Right ventricle myocardium inferior (tissue), 1 donor: ENCODE data around the gene FKBP2. TPM values are rescaled to one million over a fixed set of nuclear protein-coding genes. Genes with fewer than 3 reads are reported as not detected.
A peak's percentile ranks its signal among the peaks of the same experiment; 100 is the strongest.

Experiments
- ATAC-seq: fragments of 200-7000 bp; cut with Tn5 transposase; one replicate; pipeline ENCODE4 v1.9.1; 2020; ENCODE audit warnings: mild to moderate bottlenecking, moderate library complexity
- DNase-seq: peaks from one replicate; pipeline ENCODE4 v3.0.0; 2021; ENCODE audit errors: missing footprints
- intact Hi-C: fragments of 100-400 bp; cut with DNase I; formaldehyde crosslinking; loops from one replicate; pipeline ENCODE4 v1.11.0; 2022
- total RNA-seq: library from RNA; stranded (reverse); fragmentation: NEBNext Ultra II Directional; extraction: Animal tissue kit (Norgen Biotek cat#: 25700); gene quantifications from one replicate; pipeline ENCODE4 v1.2.1, GENCODE V29; 2021
- donor health status: DM: no; HTN: yes; CAD: no; lungs with severe emphysema.

FKBP2 gene
- total RNA-seq, 1 donor from 2014 or later, result 50.6 TPM

- peak; percentile 96 for DNase-seq
- intact Hi-C loops, result no loop called here
- peak; percentile 64 for ATAC-seq
Measured at GRCh38 chr11:64230171-64230984, 10.5 kb upstream of the FKBP2 start, which contains the start of gene DNAJC4. Gene DNAJC4 (plus strand): TSS chr11:64230548. CDS start chr11:64230855, 307 bp downstream.

- intact Hi-C loops, result no loop called here
- DNase-seq, result no peak
- no peak for ATAC-seq
Measured at GRCh38 chr11:64230985-64231365, 9.9 kb upstream of the FKBP2 start.

DNA sequence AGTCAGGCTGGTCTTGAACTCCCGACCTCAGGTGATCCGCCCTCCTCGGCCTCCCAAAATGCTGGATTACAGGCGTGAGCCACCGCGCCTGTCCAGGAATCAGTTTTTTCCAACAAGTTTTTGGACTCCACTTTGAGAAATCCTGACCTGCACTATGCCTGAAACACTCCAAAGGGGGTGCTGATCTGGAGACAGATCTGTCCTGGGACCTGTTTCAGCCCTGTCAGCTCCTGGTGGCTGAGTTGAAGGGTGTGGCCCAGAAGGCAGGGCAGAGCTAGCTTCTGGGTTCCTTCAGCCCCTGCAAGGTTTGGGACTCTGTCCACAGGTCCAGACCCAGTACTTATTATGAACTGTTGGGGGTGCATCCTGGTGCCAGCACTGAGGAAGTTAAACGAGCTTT, 9.3 kb upstream of the FKBP2 start:
- intact Hi-C loops, result no loop called here
- ATAC-seq (no peak), DNase-seq (no peak)

DNA sequence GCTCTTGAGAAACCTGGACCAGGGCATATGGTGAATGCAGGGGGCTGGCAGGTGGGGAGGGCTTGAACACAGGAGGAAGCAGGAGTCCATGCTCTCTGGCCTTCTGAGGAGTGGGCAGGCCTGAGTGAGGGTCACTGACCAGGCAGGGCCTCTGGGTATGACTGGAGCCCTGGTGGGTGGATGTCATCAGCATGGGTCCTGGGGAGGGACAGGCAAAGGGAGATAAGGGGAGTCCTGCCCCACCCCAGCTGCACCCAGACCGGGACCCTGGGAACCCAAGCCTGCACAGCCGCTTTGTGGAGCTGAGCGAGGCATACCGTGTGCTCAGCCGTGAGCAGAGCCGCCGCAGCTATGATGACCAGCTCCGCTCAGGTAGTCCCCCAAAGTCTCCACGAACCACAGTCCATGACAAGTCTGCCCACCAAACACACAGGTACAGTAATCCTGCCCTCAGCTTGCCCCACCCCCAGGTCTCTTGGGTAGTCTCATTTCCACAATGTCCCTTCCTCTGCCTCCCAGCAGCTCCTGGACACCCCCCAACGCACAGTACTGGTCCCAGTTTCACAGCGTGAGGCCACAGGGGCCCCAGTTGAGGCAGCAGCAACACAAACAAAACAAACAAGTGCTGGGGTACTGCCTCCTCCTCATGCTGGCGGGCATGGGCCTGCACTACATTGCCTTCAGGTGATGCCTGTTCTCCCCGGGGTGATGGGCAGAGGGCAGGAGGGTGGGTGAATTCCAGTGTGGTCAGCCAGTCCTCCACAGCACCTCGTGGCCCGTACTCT, 8.5 kb upstream of the FKBP2 start:
- no peak for DNase-seq
- intact Hi-C loops, result no loop called here
- ATAC-seq, result no peak

DNA sequence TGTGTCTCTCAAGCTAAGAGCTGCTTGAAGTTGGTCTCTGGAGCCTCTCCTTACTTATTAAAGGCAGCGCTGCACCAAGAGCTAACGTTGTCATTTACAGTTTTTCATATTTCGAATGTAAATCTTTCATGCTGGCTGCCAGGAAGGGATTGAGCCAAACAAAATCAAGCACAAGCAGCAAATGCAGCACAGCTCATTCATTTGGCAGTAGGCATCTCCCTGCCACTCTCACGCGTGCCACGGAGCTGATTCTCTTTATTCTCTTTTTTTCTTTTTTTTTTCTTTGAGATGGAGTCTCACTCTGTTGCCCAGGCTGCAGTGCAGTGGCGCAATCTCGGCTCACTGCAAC, 8.0 kb upstream of the FKBP2 start:
- intact Hi-C loops, result no loop called here

DNA sequence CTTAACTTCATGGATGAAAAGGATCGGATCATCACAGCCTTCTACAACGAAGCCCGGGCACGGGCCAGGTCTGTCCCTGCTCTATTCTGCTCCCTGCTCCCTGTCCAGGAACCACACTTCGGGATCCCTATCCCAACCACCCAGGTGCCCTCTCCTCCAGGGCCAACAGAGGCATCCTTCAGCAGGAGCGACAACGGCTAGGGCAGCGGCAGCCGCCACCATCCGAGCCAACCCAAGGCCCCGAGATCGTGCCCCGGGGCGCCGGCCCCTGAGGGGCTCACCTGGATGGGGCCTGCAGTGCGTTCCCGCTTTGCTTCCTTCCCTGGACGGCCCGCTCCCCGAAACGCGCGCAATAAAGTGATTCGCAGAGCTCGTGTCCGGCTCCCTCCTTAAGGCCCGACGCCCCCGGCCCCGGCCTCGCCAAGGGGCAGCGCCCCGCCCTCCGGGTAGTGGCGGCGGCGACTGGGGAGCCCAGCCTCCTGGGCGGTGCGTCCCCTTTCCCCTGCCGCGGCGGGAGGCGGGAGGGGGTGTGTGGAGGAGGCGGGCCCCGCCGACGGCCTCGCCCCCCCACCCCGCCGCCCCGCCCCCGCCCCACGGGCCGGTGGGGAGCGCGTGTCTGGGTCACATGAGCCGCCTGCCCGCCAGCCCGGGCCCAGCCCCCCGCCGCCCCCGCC, 6.8 kb upstream of the FKBP2 start, which contains the start of gene VEGFB:
Gene VEGFB, plus strand, starts transcription at position 672 of the 674 bp plus-strand sequence. CDS start 250 bp downstream, outside the sequence.
- intact Hi-C loops, result no loop called here
- peak; percentile 90 for DNase-seq
- ATAC-seq, result peak; percentile 74

More for the DNA sequence above, 8.0 kb upstream of the FKBP2 start:
- no peak for ATAC-seq
- DNase-seq, result no peak

GRCh38 chr11:64234647-64235379, 6.1 kb upstream of the FKBP2 start:
- peak; percentile 34 for ATAC-seq
- intact Hi-C loops, result no loop called here

DNA sequence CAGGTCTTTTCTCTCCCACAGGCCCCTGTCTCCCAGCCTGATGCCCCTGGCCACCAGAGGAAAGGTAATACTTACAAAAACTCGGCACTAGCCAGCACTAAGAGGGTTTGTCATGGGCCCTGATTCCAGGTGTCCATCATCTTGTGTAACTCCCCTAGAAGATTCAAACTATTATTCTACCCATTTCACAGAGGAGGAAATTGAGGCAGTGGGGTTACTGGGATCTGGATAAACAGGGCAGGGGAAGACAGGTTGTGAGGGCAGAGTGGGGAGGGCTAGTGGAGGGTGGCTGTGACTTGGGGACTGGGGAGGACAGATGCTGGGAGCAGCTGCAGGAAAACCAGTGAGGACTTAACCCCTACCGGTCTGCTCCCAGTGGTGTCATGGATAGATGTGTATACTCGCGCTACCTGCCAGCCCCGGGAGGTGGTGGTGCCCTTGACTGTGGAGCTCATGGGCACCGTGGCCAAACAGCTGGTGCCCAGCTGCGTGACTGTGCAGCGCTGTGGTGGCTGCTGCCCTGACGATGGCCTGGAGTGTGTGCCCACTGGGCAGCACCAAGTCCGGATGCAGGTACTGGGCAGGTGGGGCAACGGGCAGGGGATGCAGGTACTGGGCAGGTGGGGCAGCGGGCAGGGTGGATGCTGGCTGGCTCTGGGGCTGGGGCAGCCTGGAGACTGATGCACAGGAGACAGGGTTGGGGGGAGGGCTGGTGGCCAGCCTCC, 5.3 kb upstream of the FKBP2 start:
- intact Hi-C loops, result no loop called here
- ATAC-seq (no peak), DNase-seq (no peak)

More at GRCh38 chr11:64234647-64235379, 6.1 kb upstream of the FKBP2 start:
- peak; percentile 82 for DNase-seq

DNA sequence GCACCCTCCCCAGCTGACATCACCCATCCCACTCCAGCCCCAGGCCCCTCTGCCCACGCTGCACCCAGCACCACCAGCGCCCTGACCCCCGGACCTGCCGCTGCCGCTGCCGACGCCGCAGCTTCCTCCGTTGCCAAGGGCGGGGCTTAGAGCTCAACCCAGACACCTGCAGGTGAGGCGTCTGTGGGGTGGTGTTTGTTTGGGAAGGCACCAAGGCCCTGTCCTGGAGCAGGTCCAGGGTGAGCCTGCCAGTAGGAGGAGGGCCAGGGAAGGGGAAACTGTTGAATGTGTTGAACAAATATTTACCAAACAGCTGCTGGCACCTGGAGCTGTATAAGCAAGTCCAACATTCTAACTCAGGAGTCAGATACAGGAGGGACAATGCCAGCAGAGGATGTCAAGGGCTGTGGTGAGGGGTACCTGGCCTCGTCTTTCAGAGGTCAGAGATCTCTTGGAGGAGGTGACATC, 3.4 kb upstream of the FKBP2 start:
- no peak for ATAC-seq
- no peak for DNase-seq
- intact Hi-C loops, result no loop called here

- ATAC-seq (no peak), DNase-seq (no peak)
- intact Hi-C loops, result no loop called here
Measured at GRCh38 chr11:64238076-64238475, 2.8 kb upstream of the FKBP2 start.

GRCh38 chr11:64238999-64239398, 1.9 kb upstream of the FKBP2 start:
- no peak for DNase-seq
- intact Hi-C loops, result no loop called here
- ATAC-seq, result no peak

- ATAC-seq (no peak), DNase-seq (no peak)
- intact Hi-C loops, result loop anchor here (2.0 kb wide), 1 partner anchor 65 kb away; the partner anchor contains the start of gene ESRRA
Measured at GRCh38 chr11:64239662-64240434, 1.0 kb upstream of the FKBP2 start.

DNA sequence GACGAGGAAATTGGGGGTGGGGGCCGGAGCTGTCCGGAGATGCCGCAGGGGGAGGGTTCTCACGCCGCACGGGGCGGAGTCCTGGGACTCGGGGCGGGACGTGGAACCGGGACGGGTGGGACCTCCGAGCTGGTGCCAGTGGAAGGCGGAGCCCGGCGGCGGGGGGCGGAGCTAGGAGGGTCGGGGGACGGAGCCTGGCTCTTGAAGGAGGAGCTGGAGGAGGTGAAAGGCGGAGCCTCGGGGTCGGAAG, 271 bp downstream of the FKBP2 start:
- peak; percentile 90 for ATAC-seq
- intact Hi-C loops, result loop anchor here (2.0 kb wide), 1 partner anchor 64 kb away; the partner anchor contains the start of gene ESRRA
- DNase-seq, result peak; percentile 99

- intact Hi-C loops, result loop anchor here (2.0 kb wide), 1 partner anchor 63 kb away; the partner anchor contains the start of gene ESRRA
- DNase-seq (no peak), ATAC-seq (peak; percentile 4)
Measured at GRCh38 chr11:64241491-64242374, 838 bp downstream of the FKBP2 start.

DNA sequence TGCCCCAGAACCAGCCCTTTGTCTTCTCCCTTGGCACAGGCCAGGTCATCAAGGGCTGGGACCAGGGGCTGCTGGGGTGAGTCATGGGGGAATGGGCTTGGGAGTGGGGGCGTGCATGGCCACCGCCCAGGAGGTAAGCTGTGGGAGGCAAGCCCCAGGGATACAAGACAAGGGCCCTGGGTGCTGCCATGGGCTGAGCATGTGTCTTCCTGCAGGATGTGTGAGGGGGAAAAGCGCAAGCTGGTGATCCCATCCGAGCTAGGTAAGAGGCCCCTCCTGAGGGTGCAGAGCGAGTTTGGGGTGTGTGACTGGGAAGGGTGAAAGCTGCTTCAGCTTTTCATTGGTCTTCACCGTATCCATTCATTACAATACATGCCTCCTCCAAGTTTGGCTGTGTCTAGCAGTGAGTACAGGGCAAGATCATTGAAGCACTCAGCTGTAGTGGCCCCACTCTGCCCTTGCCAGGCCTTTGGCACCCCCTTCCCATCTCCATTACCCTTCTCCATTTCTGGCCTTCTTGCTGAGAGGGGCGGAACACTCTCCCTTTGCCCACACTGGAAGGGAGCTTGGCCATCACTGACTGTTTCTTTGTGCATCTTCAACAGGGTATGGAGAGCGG, 2.5 kb downstream of the FKBP2 start:
- intact Hi-C loops, result no loop called here
- ATAC-seq (no peak), DNase-seq (no peak)

GRCh38 chr11:64244107-64244506, 3.2 kb downstream of the FKBP2 start:
- ATAC-seq, result no peak
- intact Hi-C loops, result no loop called here
- no peak for DNase-seq
